HEK293 (cell line): ENCODE measurements around the gene HOXA3.

Experiments
- CTCF ChIA-PET: fragments of 350-600 bp; formaldehyde crosslinking; extraction: SDS; loops from one replicate; lab custom pipeline; 2021; ENCODE audit warnings: antibody characterized with exemption; lab: Yijun Ruan, JAX
- POLR2A ChIA-PET: fragments of 300-600 bp; formaldehyde crosslinking; extraction: SDS; loops from one replicate; lab custom pipeline; 2020; ENCODE audit warnings: antibody characterized with exemption, inconsistent platforms; lab: Yijun Ruan, JAX
- H3K27ac ChIP-seq: fragments of 200-500 bp; sonication (Bioruptor generic); 2 replicates; pipeline ENCODE4 v1.5.1; 2014; ENCODE audit warnings: low read depth, low read length, control low read depth, inconsistent platforms; ENCODE audit errors: extremely low read depth
- H3K36me3 ChIP-seq, 2 experiments: fragments of 200-500 bp in 1 of 2; sonication (Bioruptor generic) in 1 of 2; 1 replicate in 1 of 2; 2 replicates in 1 of 2; pipeline ENCODE4 v1.5.1; 2014 to 2017; ENCODE audit warnings: inconsistent platforms in 2 of 2, low read length in 2 of 2; ENCODE audit not compliant: control insufficient read depth in 2 of 2, insufficient read depth in 1 of 2
- H3K4me1 ChIP-seq: fragments of 200-500 bp; sonication (Bioruptor generic); 2 replicates; pipeline ENCODE4 v1.5.1; 2014; ENCODE audit warnings: mild to moderate bottlenecking, low read length, inconsistent platforms; ENCODE audit not compliant: control insufficient read depth, insufficient read depth
- H3K4me3 ChIP-seq: 2 replicates; pipeline ENCODE4 v1.5.1; 2011; ENCODE audit warnings: low read depth, mild to moderate bottlenecking, control low read depth, low read length, moderate library complexity
- H3K9me3 ChIP-seq: fragments of 200-500 bp; sonication (Bioruptor generic); 2 replicates; pipeline ENCODE4 v1.5.1; 2014; ENCODE audit warnings: low read depth, low read length, inconsistent platforms; ENCODE audit not compliant: control insufficient read depth, insufficient read depth
- BCL11B ChIP-seq: fragments of 450-650 bp; formaldehyde crosslinking; IDR thresholded peaks from 2 replicates; pipeline ENCODE4 v1.5.1; 2016; ENCODE audit warnings: low read depth, missing biosample characterization, missing genetic modification characterization
- GFI1B ChIP-seq: fragments of 450-650 bp; formaldehyde crosslinking; IDR thresholded peaks from 2 replicates; pipeline ENCODE4 v1.5.1; 2016; ENCODE audit warnings: missing biosample characterization, missing genetic modification characterization
- GLIS2 ChIP-seq: fragments of 450-650 bp; formaldehyde crosslinking; IDR thresholded peaks from 2 replicates; pipeline ENCODE4 v1.5.1; 2016; ENCODE audit warnings: missing biosample characterization, missing genetic modification characterization
- IKZF3 ChIP-seq: fragments of 450-650 bp; IDR thresholded peaks from 2 replicates; pipeline ENCODE4 v1.5.0; 2018; ENCODE audit warnings: missing biosample characterization, mild to moderate bottlenecking, missing genetic modification characterization, moderate library complexity
- KLF10 ChIP-seq: fragments of 450-650 bp; IDR thresholded peaks from 2 replicates; pipeline ENCODE4 v1.5.1; 2018; ENCODE audit warnings: missing biosample characterization, mild to moderate bottlenecking, missing genetic modification characterization
- PRDM1 ChIP-seq: fragments of 450-650 bp; formaldehyde crosslinking; IDR thresholded peaks from 2 replicates; pipeline ENCODE4; 2016; ENCODE audit warnings: missing biosample characterization, missing genetic modification characterization
- YY1 ChIP-seq: fragments of 450-650 bp; formaldehyde crosslinking; IDR thresholded peaks from 2 replicates; pipeline ENCODE4 v1.5.1; 2018; ENCODE audit warnings: missing biosample characterization, missing genetic modification characterization
- ZBTB44 ChIP-seq: fragments of 450-650 bp; IDR thresholded peaks from 2 replicates; pipeline ENCODE4 v1.5.1; 2018; ENCODE audit warnings: missing biosample characterization, mild to moderate bottlenecking, missing genetic modification characterization
- ZBTB8A ChIP-seq: fragments of 450-650 bp; formaldehyde crosslinking; IDR thresholded peaks from 2 replicates; pipeline ENCODE4 v1.5.1; 2016; ENCODE audit warnings: missing biosample characterization, missing genetic modification characterization
- ZFHX2 ChIP-seq: fragments of 450-650 bp; formaldehyde crosslinking; conservative IDR thresholded peaks from 2 replicates; pipeline ENCODE4 v1.5.1; 2016; ENCODE audit warnings: missing biosample characterization, missing genetic modification characterization
- ZIC2 ChIP-seq: fragments of 450-650 bp; formaldehyde crosslinking; IDR thresholded peaks from 2 replicates; pipeline ENCODE4 v1.5.1; 2016; ENCODE audit warnings: missing biosample characterization, missing genetic modification characterization
- ZNF114 ChIP-seq: fragments of 450-650 bp; formaldehyde crosslinking; IDR thresholded peaks from 2 replicates; pipeline ENCODE4 v1.5.0; 2017; ENCODE audit warnings: missing biosample characterization, missing genetic modification characterization
- ZNF155 ChIP-seq: fragments of 450-650 bp; formaldehyde crosslinking; IDR thresholded peaks from 2 replicates; pipeline ENCODE4 v1.5.1; 2016; ENCODE audit warnings: missing biosample characterization, missing genetic modification characterization
- ZNF341 ChIP-seq: fragments of 450-650 bp; formaldehyde crosslinking; IDR thresholded peaks from 2 replicates; pipeline ENCODE4; 2016; ENCODE audit warnings: low read depth, missing biosample characterization, missing genetic modification characterization
- ZNF354C ChIP-seq: fragments of 450-650 bp; formaldehyde crosslinking; IDR thresholded peaks from 2 replicates; pipeline ENCODE4 v1.5.1; 2016; ENCODE audit warnings: missing biosample characterization, missing genetic modification characterization, low read depth, borderline replicate concordance
- ZNF366 ChIP-seq: fragments of 450-650 bp; formaldehyde crosslinking; conservative IDR thresholded peaks from 2 replicates; pipeline ENCODE4 v1.5.1; 2016; ENCODE audit warnings: missing biosample characterization, missing genetic modification characterization
- ZNF391 ChIP-seq: fragments of 450-650 bp; formaldehyde crosslinking; IDR thresholded peaks from 2 replicates; pipeline ENCODE4 v1.5.1; 2016; ENCODE audit warnings: low read depth, missing biosample characterization, missing genetic modification characterization, borderline replicate concordance
- ZNF404 ChIP-seq: fragments of 450-650 bp; formaldehyde crosslinking; IDR thresholded peaks from 2 replicates; pipeline ENCODE4 v1.5.1; 2017; ENCODE audit warnings: missing biosample characterization, missing genetic modification characterization
- ZNF423 ChIP-seq: fragments of 450-650 bp; formaldehyde crosslinking; IDR thresholded peaks from 2 replicates; pipeline ENCODE4 v1.5.1; 2016; ENCODE audit warnings: missing biosample characterization, missing genetic modification characterization
- ZNF777 ChIP-seq: fragments of 450-650 bp; formaldehyde crosslinking; IDR thresholded peaks from 2 replicates; pipeline ENCODE4 v1.5.1; 2017; ENCODE audit warnings: missing biosample characterization, missing genetic modification characterization, borderline replicate concordance
- ZNF837 ChIP-seq: fragments of 450-650 bp; formaldehyde crosslinking; IDR thresholded peaks from 2 replicates; pipeline ENCODE4 v1.5.1; 2016; ENCODE audit warnings: missing biosample characterization, missing genetic modification characterization
- ZSCAN30 ChIP-seq: fragments of 450-650 bp; IDR thresholded peaks from 2 replicates; pipeline ENCODE4 v1.5.1; 2018; ENCODE audit warnings: missing biosample characterization, mild to moderate bottlenecking, missing genetic modification characterization, moderate library complexity
- ZXDB ChIP-seq: fragments of 450-650 bp; formaldehyde crosslinking; IDR thresholded peaks from 2 replicates; pipeline ENCODE4 v1.5.1; 2016; ENCODE audit warnings: missing biosample characterization, missing genetic modification characterization
- TF ChIP-seq, protein P1 (sequence below): fragments of 450-650 bp; formaldehyde crosslinking; IDR thresholded peaks from 2 replicates; pipeline ENCODE4 v1.5.1; 2016; ENCODE audit warnings: missing biosample characterization, missing genetic modification characterization
- TF ChIP-seq, protein P2 (sequence below): fragments of 450-650 bp; formaldehyde crosslinking; IDR thresholded peaks from 2 replicates; pipeline ENCODE4 v1.5.1; 2016; ENCODE audit warnings: missing biosample characterization, missing genetic modification characterization
- TF ChIP-seq, protein P3 (sequence below): fragments of 450-650 bp; formaldehyde crosslinking; IDR thresholded peaks from 2 replicates; pipeline ENCODE4 v1.5.1; 2017; ENCODE audit warnings: missing biosample characterization, missing genetic modification characterization
- TF ChIP-seq, protein P4 (sequence below): fragments of 450-650 bp; formaldehyde crosslinking; IDR thresholded peaks from 2 replicates; pipeline ENCODE4 v1.5.1; 2017; ENCODE audit warnings: missing biosample characterization, missing genetic modification characterization

The HOXA3 gene

GRCh38 chr7:27156508-27156898 lies 4.1 kb upstream of the HOXA3 start, which contains the start of gene HOXA7 (continued):
- TF ChIP-seq ZFHX2 (tag by site-specific recombination) (peak; percentile 97), GFI1B (tag by site-specific recombination) (peak; percentile 86), ZNF404 (tag by site-specific recombination) (no peak), IKZF3 (tag by site-specific recombination) (no peak), ZNF354C (tag by site-specific recombination) (no peak), ZBTB8A (tag by site-specific recombination) (peak; percentile 4; the same call in 1 of the 2 replicates), BCL11B (tag by site-specific recombination) (no peak), ZIC2 (tag by site-specific recombination) (peak; percentile 77), ZNF155 (tag by site-specific recombination) (no peak)
- TF ChIP-seq, protein P1, sequence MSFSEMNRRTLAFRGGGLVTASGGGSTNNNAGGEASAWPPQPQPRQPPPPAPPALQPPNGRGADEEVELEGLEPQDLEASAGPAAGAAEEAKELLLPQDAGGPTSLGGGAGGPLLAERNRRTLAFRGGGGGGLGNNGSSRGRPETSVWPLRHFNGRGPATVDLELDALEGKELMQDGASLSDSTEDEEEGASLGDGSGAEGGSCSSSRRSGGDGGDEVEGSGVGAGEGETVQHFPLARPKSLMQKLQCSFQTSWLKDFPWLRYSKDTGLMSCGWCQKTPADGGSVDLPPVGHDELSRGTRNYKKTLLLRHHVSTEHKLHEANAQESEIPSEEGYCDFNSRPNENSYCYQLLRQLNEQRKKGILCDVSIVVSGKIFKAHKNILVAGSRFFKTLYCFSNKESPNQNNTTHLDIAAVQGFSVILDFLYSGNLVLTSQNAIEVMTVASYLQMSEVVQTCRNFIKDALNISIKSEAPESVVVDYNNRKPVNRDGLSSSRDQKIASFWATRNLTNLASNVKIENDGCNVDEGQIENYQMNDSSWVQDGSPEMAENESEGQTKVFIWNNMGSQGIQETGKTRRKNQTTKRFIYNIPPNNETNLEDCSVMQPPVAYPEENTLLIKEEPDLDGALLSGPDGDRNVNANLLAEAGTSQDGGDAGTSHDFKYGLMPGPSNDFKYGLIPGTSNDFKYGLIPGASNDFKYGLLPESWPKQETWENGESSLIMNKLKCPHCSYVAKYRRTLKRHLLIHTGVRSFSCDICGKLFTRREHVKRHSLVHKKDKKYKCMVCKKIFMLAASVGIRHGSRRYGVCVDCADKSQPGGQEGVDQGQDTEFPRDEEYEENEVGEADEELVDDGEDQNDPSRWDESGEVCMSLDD = peak; percentile 84

DNA sequence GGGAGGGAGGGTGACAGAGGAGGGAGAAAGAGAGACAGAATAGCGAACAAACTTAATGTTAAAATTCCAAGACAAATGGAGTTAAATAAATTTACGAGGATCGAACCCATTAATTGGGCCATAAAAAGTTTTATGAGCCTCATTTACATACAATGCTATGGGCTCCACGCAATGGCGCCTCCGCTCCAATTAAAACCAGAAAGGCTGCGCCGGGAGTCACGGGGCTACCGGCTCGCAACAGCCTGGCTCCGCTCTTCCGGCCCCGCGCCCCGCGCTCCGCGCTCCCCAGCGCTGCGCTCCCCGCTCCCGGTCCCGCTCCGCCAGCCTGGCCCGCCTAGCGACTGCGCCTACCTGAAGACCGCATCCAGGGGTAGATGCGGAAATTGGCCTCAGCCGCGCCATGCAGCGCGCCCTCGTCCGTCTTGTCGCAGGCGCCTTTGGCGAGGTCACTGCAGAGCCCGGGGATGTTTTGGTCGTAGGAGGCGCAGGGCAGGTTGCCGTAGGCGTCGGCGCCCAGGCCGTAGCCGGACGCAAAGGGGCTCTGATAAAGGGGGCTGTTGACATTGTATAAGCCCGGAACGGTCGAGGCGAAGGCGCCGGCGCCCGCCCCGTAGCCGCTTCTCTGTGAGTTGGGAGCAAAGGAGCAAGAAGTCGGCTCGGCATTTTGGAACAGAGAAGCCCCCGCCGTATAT lies 3.6 kb upstream of the HOXA3 start:
- Histone ChIP-seq H3K4me1 (peaks cover 17% of the 10 kb centered on the region), H3K4me3 (peak overlapping the region; percentile 69), H3K36me3 (peaks cover 0 to 12% of the 10 kb centered on the region in 2 experiments; a peak in 1 of 3 replicates), H3K9me3 (no peaks in the 10 kb centered on the region), H3K27ac (peak overlapping the region; percentile 94)
- CTCF ChIA-PET = interaction anchor here (0.6 to 2.8 kb wide), 7 partner anchors 12 to 797 kb away, joined by 3 to 11 read pairs (median 3); partner anchors contain the start of gene HOXA5
- POLR2A ChIA-PET = interaction anchor here (0.9 to 2.3 kb wide), 13 partner anchors 8 to 1294 kb away, joined by 3 to 17 read pairs (median 4); partner anchors contain the start of genes HOXA11, HOXA4, HOXA5 and SKAP2
- no peak for TF ChIP-seq ZNF391 (tag by site-specific recombination)
- no peak; the same call in 1 of the 2 replicates for TF ChIP-seq YY1 (tag by site-specific recombination)
- TF ChIP-seq ZNF837 (tag by site-specific recombination) = no peak
- TF ChIP-seq ZNF341 (tag by site-specific recombination) = peak; percentile 94
- TF ChIP-seq ZNF777 (tag by site-specific recombination) = no peak
- no peak for TF ChIP-seq GLIS2
- TF ChIP-seq, protein P2, sequence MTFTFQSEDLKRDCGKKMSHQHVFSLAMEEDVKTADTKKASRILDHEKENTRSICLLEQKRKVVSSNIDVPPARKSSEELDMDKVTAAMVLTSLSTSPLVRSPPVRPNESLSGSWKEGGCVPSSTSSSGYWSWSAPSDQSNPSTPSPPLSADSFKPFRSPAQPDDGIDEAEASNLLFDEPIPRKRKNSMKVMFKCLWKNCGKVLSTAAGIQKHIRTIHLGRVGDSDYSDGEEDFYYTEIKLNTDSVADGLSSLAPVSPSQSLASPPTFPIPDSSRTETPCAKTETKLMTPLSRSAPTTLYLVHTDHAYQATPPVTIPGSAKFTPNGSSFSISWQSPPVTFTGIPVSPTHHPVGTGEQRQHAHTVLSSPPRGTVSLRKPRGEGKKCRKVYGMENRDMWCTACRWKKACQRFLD (tag by site-specific recombination) = no peak
- TF ChIP-seq, protein P3, sequence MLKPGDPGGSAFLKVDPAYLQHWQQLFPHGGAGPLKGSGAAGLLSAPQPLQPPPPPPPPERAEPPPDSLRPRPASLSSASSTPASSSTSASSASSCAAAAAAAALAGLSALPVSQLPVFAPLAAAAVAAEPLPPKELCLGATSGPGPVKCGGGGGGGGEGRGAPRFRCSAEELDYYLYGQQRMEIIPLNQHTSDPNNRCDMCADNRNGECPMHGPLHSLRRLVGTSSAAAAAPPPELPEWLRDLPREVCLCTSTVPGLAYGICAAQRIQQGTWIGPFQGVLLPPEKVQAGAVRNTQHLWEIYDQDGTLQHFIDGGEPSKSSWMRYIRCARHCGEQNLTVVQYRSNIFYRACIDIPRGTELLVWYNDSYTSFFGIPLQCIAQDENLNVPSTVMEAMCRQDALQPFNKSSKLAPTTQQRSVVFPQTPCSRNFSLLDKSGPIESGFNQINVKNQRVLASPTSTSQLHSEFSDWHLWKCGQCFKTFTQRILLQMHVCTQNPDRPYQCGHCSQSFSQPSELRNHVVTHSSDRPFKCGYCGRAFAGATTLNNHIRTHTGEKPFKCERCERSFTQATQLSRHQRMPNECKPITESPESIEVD (tag by site-specific recombination) = peak; percentile 71
- peak; percentile 48; the same call in 1 of the 2 replicates for TF ChIP-seq ZXDB (tag by site-specific recombination)
- no peak for TF ChIP-seq ZNF114
- peak; percentile 35; the same call in 1 of the 2 replicates for TF ChIP-seq ZSCAN30 (tag by site-specific recombination)
- no peak; the same call in 1 of the 2 replicates for TF ChIP-seq PRDM1 (tag by site-specific recombination)
- TF ChIP-seq ZNF366 = peak; percentile 88
- no peak for TF ChIP-seq KLF10
- TF ChIP-seq ZNF155 (tag by site-specific recombination) = no peak
- TF ChIP-seq ZNF423 (tag by site-specific recombination) = no peak
- no peak for TF ChIP-seq ZBTB44 (tag by site-specific recombination)
- TF ChIP-seq, protein P4, sequence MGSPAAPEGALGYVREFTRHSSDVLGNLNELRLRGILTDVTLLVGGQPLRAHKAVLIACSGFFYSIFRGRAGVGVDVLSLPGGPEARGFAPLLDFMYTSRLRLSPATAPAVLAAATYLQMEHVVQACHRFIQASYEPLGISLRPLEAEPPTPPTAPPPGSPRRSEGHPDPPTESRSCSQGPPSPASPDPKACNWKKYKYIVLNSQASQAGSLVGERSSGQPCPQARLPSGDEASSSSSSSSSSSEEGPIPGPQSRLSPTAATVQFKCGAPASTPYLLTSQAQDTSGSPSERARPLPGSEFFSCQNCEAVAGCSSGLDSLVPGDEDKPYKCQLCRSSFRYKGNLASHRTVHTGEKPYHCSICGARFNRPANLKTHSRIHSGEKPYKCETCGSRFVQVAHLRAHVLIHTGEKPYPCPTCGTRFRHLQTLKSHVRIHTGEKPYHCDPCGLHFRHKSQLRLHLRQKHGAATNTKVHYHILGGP (tag by site-specific recombination) = no peak
